ENCODE measurements around the gene CLNS1A.

The CLNS1A gene, protein sequence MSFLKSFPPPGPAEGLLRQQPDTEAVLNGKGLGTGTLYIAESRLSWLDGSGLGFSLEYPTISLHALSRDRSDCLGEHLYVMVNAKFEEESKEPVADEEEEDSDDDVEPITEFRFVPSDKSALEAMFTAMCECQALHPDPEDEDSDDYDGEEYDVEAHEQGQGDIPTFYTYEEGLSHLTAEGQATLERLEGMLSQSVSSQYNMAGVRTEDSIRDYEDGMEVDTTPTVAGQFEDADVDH

DNA sequence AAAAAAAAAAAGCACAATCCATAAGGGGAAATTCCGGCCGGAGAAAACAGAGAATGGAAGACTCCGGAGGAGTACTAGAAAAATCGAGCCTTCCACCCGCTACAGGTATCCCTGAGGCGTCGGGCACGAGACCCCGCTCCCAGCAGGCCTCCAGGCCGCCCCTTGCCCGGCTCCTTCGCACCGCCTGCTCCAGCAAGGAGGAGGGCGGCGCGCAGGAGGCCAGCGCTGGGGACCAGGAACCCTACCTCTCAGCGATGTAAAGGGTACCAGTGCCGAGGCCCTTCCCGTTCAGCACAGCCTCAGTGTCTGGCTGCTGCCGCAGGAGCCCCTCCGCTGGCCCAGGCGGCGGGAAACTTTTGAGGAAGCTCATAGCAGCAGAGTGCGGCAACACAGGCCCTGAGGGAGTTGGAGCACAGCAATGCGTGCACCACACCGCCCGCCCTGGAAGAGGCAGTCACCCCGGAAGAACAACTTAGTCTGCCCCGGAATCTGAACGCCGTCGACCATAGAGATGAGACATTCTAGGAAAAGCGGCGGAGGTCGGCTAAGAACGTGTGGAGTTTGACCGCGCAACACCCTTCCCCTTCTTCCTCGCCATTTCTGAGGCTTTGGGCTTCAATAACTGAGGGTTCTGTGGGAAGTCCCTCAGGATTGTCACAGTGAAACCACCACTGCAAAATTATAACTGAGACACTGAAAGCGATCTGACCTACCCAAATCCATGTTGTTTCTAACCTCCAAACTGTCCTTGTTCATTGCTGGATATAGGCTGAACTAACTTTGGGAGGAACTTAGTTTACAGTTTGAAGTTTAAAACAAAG, at the start of gene CLNS1A:
Gene CLNS1A (minus strand): TSS at position 450 of the 821 bp plus-strand sequence. CDS start 80 bp downstream, at position 370.
- DNase-seq: peak; percentile 88 to 97 (median 94)
- intact Hi-C loops (cut with DNase I): no loop called here

DNA sequence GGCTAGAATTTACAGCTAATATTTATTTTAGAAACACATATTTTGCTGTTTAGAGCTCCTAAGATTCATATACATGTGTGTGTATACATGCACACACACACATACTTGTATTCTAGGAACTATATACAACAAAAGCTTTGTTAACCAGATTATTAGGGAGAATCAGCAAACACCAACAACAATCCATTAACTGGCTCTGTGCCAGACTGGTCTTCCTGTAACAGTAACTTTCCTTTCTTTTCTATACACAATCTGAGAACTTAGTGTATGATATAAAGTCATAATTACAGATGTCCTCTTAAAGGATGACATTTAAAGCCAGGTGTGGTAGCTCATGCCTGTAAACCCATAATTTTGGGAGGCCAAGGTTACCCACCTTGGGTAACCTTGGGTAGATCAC, 49.5 kb upstream of the CLNS1A start:
- no peak for DNase-seq
- intact Hi-C loops (cut with DNase I): no loop called here

DNA sequence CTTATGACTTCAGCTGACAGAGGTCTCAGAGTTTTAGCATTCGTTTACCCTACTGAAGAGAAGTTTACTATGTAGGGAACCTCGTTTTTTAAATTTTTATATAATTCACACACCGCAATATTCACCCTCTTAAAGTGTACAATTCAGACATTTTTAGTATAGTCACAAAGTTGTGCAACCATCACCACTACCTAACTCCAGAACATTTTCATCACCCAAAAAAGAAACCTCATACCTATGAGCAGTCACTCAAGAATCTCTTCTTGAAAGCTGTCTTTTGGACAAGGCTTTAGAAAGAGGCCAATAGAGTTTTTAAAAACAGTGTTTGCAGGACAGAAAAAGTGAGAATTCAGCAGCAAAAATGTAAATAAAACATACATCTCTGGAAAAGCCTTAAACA, 39.5 kb upstream of the CLNS1A start:
- intact Hi-C loops (cut with DNase I): no loop called here
- no peak for DNase-seq

DNA sequence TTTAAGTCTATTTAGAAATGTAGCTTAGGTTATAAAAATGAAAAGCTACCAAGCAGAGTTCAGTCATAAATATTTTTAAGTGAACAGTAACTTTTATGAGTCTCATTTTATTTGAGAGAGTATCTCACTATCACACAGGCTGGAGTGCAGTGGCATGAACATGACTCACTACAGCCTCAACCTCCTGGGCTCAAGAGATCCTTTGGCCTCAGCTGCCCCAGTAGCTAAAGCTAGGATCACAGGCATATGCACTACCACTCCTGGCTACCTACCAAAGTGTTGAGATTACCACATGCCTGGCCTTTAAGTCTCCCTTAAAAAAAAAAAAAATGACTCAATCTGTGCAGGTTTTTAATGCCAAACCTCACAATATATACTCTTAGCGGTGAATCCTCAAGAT, 34.7 kb upstream of the CLNS1A start:
- DNase-seq: no peak
- intact Hi-C loops (cut with DNase I): no loop called here

DNA sequence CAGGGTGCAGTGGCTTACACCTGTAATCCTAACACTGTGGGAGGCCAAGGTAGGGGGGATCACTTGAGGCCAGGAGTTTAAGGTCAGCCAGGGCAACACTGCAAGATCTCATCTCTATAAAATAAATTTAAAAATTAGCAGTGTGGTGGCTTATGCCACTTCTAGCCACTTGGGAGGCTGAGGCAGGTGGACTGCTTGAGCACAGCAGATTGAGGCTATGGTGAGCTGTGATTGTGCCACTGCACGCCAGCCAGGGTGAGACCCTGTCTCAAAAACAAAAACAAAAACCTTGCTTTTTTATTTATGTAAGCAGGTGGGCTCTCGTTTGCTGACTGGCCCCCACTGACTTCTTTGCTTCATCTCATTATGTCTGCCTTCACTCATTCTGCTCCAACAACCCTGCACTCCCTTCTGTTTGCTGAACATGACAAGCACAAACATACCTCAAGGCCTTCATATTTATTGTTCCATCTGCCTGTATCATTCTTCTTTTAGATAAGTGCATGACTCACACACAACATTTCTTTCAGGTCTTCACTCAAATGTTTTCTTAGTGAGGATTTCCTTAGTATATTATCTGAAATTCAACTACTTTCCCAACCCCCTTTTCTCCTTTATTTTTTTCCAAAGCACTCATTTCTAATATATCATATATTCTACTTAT, 32.4 kb upstream of the CLNS1A start:
- intact Hi-C loops (cut with DNase I): no loop called here
- DNase-seq: no peak

DNA sequence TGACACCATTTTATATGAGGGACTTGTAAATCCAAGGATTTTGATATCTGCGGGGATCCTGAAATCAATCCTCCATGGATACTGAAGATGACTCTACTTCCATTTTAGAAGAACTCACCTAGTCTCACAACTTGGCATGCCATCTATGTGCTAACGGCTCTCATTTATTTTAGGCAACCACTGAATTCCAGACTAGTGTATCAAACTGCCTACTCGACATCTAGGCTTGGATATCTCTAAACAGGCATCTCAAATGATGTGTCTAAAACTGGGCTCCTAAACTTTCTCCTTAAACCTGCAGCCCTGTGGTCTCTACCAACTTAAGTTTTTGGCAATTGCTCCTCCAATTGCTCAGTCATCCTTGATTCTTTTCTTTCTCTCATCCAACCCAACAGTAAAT, 31.2 kb upstream of the CLNS1A start:
- intact Hi-C loops (cut with DNase I): no loop called here
- no peak for DNase-seq

DNA sequence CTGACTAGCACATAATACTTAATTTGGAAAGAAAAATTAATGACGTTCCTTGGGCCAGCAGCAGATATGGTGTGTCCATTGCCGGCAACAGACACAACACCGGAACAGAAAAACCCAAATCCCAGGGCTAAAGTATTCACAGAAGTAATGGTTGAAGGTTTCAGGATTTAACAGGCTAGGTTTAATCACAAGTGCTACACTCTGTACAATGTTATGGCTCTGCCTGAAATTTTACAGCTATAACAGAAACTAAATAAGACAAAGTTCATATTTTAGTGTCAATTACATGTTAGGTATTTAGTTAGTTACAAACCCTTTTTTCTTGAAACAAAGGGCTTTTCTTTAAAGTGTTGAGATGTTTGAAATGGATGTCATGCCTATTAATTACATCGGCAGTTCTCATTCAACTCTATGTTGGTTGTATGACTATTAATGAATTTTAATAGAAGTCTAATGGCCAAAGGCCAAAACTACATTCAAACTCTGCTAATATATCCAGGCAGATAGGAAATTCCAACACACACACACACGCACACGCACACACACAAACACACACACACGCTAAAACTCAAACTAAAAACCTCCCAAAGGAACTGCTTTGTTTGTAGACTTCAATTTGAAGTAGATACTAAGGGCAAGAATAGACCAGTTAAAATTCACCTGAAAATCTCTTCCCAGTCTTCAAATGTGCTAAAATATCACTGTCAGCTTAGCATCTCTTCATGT, 27.8 kb upstream of the CLNS1A start:
- intact Hi-C loops (cut with DNase I): no loop called here
- DNase-seq: no peak

DNA sequence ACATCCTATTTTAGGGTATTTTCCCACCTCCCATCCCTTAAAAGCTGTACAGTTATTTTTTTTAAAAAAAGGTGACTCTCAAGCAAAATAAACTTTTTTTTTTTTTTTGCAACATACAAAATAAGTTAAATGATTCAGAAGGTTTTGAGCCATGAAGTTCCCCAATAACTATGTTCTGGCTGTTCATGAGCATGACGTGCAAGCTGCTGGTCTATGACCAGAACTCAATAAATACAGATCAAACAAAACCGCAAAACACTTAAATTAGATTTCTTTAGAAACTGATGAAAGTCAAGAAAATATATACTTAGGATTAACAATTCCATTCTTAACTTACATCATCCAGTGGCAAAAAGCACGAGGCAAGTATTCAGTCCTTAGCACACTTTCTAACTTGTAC, 24.1 kb upstream of the CLNS1A start:
- DNase-seq: no peak
- intact Hi-C loops (cut with DNase I): no loop called here

DNA sequence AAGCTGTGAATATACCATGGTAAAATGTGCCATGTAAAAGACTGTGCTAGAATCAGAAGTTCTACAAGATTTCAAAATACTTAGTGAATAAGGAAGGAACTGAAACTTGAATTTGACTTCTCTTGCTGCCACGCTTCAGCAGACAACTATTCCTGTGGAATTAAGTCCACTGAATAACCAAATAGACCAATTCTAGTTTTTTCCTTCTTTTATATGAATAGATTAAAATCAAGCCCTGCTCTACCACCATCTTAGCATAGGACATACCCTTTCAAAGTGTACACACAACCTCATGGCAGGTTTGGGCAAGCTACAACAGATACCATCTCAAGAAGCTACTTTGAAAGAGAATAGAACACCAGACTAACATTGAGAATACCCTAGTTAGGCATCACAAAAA, 23.4 kb upstream of the CLNS1A start:
- intact Hi-C loops (cut with DNase I): no loop called here
- DNase-seq: no peak

DNA sequence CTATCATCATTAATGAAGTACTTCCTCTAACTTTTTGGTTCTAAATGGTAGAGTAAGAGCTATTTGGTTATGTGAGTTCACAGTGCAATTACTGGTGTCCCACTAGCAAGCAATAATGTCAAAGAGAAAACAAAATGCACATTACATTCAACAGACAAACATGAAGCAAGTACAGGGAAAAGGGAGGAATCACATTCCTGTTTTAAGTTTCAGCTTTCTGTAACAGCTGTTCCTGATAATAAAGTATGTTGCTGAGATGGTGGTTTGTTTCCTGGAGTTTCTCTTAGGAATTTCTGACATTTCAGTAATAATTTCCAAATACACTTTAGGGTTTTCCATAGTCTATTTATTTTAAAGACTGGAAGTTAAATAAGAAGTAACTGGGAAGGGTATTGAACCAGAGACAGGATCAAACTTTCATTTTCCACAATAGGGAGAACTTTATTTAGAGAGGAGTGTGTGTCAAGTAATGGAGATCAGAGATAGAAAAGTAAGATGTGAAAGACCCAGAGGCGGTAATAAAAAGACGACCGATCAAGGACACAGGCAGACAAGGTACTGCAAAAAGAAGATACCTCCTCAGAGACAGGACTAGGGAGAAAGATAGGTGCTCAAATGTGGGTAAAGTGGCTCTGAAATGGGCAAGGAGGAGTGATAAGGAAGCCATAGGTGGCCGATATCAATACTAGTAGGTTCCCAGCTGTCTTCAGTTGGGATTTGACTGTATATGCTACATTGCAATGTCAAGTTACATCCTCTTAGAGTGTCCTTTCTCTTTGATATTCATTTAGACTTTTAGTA, 20.8 kb upstream of the CLNS1A start:
- DNase-seq: no peak
- intact Hi-C loops (cut with DNase I): no loop called here

DNA sequence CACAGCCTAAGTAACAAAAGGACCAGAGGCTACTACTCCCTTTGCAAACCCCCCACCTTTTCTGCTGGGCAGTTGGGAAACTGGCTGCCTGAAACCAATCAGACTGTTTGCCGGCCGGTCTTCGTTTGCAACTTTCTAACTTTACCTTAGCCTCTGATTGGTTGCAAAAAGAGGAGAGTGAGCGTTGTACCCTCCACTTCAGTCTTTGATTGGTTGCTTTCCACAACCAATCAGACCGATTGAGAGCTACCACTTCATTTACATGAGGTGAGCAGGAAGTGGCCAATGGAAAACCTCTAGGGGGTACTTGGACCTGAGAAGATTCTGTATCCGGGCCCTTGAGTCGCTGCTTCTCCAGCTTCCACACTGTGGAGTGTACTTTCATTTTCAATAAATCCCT, 18.8 kb upstream of the CLNS1A start:
- intact Hi-C loops (cut with DNase I): no loop called here

DNA sequence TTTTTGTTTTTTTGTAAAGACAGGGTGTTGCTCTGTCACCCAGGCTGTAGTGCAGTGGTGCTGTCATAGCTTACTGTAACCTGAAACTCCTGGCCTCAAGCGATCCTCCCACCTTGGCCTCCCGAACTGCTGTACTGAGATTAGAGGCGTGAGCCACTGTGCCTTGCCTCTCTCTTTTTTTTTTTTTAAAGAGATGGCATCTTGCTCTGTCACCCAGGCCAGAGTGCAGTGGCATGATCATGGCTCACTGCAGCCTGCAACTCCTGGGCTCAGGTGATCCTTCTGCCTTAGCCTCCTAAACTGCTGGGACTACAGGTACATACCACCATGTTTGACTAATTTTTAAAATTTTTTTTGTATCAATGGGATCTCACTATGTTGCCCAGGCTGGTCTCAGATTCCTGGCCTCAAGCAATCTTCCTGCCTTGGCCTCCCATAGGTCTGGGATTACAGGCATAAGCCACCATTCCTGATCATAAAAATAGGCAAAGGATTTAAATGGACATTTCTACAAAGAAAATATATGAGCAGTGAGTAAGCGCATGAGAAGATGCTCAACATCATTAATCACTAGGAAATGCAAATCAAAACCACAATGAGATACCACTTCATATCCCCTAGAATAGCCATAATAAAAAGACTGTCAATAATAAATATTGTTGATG, 17.3 kb upstream of the CLNS1A start:
- no peak for DNase-seq
- intact Hi-C loops (cut with DNase I): no loop called here

More for the DNA sequence above, 18.8 kb upstream of the CLNS1A start:
- DNase-seq: no peak

DNA sequence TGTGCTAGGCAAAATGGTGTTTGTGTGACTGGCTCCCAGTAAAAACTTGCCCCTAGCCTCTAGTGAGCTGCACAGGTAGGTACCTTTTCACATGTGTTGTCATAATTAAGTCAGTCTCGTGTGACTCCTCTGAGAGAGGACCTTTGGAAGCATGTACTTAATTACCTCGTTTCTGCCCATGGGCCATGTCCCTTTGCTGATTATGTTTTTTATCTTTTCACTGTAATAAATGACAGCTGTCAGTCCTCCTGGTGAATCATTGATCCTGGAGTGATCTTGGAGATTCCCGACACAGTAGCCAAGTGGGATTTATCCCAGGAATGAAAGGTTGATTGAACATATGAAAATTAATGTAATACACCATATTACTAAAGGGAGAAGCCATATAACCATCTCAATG, 12.5 kb upstream of the CLNS1A start:
- intact Hi-C loops (cut with DNase I): no loop called here
- no peak for DNase-seq

DNA sequence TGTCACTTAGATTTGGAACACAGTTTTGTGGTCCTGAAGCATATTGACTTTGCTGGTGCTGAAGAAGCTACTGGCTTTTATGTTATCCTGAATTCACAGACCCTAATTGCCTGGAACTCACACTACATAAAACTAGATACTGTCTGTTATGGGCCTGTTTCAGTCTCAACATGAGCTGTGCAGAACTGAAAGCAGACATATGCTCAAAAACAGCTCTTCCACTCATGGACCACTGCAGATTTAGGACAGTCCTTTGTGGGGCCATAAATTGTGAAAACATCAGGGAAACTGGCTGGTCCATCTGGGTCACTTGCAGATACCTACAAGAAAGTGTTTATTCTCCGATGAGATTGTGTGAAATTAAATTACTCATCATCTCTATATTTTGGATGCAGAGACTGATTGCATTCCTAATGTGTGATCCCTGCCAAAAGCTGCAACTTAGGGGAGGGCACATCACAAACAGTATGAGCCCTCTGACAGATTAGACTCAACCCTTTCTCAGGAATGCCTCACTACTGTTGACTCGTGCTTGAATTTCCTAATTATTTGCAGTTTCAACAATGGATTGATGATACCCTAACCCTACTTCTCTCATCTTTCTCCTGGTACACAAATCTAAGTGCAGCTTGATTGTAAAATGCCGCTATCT, 10.2 kb upstream of the CLNS1A start:
- DNase-seq: no peak
- intact Hi-C loops (cut with DNase I): no loop called here

DNA sequence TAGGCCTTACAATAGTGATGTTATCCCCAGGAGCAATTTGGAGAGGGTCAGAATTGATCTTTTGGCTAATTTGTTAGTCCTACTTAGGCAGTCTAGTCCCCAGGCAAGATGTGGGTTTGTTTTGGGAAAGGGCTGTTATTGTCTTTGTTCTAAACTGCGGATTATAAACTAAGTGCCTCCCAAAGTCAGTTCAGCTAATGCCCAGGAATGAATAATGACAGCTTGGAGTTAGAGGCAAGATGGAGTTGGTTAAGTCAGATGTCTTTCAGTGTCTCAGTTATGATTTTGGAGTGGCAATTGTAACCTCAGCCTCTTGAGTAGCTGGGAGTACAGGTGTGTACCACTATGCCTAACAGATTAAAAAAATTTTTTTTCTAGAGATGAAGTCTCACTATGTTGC, 7.3 kb upstream of the CLNS1A start:
- intact Hi-C loops (cut with DNase I): no loop called here
- DNase-seq: no peak

DNA sequence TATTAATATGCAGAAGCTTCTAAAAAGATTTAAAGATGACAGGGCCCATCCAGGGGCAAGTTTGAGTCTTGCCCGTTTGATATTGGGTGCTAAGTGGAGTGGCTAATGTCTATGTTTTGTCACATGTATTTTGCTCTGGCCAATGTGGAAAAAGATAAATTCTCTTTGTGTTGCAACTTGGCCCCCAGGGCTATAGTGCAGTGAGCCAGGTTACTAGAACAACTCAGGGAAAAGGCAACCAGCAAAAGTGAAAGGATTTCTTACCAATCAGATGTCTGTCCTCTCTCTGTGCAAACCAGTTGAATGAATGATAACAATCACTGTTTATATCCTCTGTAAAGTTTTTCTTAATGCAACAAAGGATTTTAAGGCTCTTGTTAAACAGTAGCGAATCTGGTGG, 4.6 kb upstream of the CLNS1A start:
- intact Hi-C loops (cut with DNase I): no loop called here
- DNase-seq: no peak

DNA sequence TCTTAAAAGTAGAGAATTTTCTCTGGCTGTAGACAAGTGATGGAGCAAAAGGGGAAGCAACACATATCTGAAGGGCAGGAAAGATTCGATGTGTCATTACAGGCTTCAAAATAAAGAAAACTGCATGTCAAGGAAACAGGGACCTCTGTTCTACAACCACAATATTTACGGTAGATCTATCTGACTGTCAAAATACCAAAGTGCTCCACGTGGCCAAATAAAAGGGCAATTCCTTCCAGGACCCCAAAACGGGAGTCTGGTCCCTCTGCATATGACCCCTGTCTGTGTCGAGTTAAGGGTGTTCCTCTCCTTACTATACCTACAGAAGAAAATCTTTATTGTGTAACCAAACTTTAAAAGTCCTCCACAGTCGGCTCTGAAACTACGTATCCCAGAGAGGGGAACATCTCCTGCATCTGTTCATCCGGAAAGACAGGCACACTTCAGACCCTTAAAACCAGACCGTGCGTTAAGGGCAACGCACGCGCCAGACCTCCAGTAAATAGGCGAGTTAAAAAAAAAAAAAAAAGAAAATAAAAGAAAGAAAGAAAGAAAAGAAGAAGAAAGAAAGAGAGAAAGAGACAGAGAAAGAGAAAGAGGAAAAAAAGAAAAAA, 756 bp downstream of the CLNS1A start:
- intact Hi-C loops (cut with DNase I): no loop called here
- DNase-seq: no peak
